PC-9 (cell line): ENCODE data around the gene CDH24. TPM values are rescaled to one million over a fixed set of nuclear protein-coding genes. Genes with fewer than 3 reads are reported as not detected.

Experiments
- BruUV-seq: library from RNA; stranded (reverse); fragments of 400-500 nt; replicated peaks from 2 replicates; lab custom pipeline; 2021; lab: Mats Ljungman, UMichigan
- CTCF ChIA-PET: fragments of 300-600 bp; sonication (Branson Sonifier 250); formaldehyde crosslinking; loops from one replicate; lab custom pipeline; 2022; ENCODE audit warnings: antibody characterized with exemption; lab: Charles Lee
- POLR2A ChIA-PET: fragments of 300-600 bp; sonication (Branson Sonifier 250); formaldehyde crosslinking; loops from one replicate; lab custom pipeline; 2022; ENCODE audit warnings: antibody characterized with exemption; ENCODE audit not compliant: unreplicated experiment; lab: Charles Lee
- DNase-seq, 2 experiments: peaks; one replicate each; pipeline versions ENCODE4 v3.0.0 to v3.0.0-alpha.2; 2015 to 2022; ENCODE audit warnings: mixed read lengths in 1 of 2
- H2AFZ ChIP-seq: fragments of 200-600 bp; sonication (generic); 2 replicates; pipeline ENCODE4 v1.8.1; 2017; ENCODE audit warnings: antibody characterized with exemption
- H3F3A ChIP-seq: fragments of 200-600 bp; sonication (generic); 2 replicates; pipeline ENCODE4 v1.8.1; 2017; ENCODE audit warnings: antibody characterized with exemption, mild to moderate bottlenecking, low read depth; ENCODE audit not compliant: insufficient read depth
- H3K27ac ChIP-seq: fragments of 200-600 bp; sonication (generic); 2 replicates; pipeline ENCODE4 v1.6.1; 2016; ENCODE audit warnings: mixed run types
- H3K27me3 ChIP-seq: fragments of 200-600 bp; sonication (generic); 2 replicates; pipeline ENCODE4 v1.6.1; 2016; ENCODE audit warnings: low read depth, mixed run types; ENCODE audit not compliant: insufficient read depth
- H3K36me3 ChIP-seq: fragments of 200-600 bp; sonication (generic); 2 replicates; pipeline ENCODE4 v1.6.1; 2016; ENCODE audit warnings: low read depth, mixed run types
- H3K4me1 ChIP-seq: fragments of 200-600 bp; sonication (generic); replicated peaks from 2 replicates; pipeline ENCODE4 v1.6.1; 2016; ENCODE audit warnings: mixed run types; ENCODE audit not compliant: insufficient read depth
- H3K4me2 ChIP-seq: fragments of 200-600 bp; sonication (generic); 2 replicates; pipeline ENCODE4 v1.6.1; 2017; ENCODE audit warnings: mixed run types
- H3K4me3 ChIP-seq: fragments of 200-600 bp; sonication (generic); 2 replicates; pipeline ENCODE4 v1.6.1; 2016; ENCODE audit warnings: mixed run types
- H3K79me2 ChIP-seq: fragments of 200-600 bp; sonication (generic); 2 replicates; pipeline ENCODE4 v1.6.1; 2017; ENCODE audit warnings: low read depth, mixed run types
- H3K9me2 ChIP-seq: fragments of 200-600 bp; sonication (generic); 2 replicates; pipeline ENCODE4 v1.8.1; 2017; ENCODE audit warnings: mild to moderate bottlenecking; ENCODE audit not compliant: insufficient read depth
- H3K9me3 ChIP-seq: fragments of 200-600 bp; sonication (generic); 2 replicates; pipeline ENCODE4 v1.8.1; 2016; ENCODE audit warnings: low read depth; ENCODE audit not compliant: insufficient read depth
- H4K20me1 ChIP-seq: fragments of 200-600 bp; sonication (generic); 2 replicates; pipeline ENCODE4 v1.8.1; 2017; ENCODE audit not compliant: insufficient read depth
- EZH2 ChIP-seq: fragments of 200-600 bp; sonication (generic); IDR thresholded peaks from 2 replicates; pipeline ENCODE4 v1.8.0; 2017; ENCODE audit warnings: antibody characterized with exemption, low read depth
- intact Hi-C: fragments of 100-400 bp; cut with micrococcal nuclease; formaldehyde crosslinking; loops from one replicate; pipeline ENCODE4 v1.10.0; 2022; ENCODE audit not compliant: unreplicated experiment
- total RNA-seq: library from RNA; stranded (reverse); gene quantifications from 2 replicates; pipeline ENCODE4 v1.2.3, GENCODE V29; 2021
- TF ChIP-seq, protein P1 (sequence below): fragments of 200-600 bp; sonication (generic); conservative IDR thresholded peaks from 2 replicates; pipeline ENCODE4 v1.6.1; 2017; ENCODE audit warnings: mixed run types, antibody characterized with exemption, mild to moderate bottlenecking, moderate library complexity

CDH24 gene
- total RNA-seq, 1 experiment from 2014 or later, result 16.4 TPM

DNA sequence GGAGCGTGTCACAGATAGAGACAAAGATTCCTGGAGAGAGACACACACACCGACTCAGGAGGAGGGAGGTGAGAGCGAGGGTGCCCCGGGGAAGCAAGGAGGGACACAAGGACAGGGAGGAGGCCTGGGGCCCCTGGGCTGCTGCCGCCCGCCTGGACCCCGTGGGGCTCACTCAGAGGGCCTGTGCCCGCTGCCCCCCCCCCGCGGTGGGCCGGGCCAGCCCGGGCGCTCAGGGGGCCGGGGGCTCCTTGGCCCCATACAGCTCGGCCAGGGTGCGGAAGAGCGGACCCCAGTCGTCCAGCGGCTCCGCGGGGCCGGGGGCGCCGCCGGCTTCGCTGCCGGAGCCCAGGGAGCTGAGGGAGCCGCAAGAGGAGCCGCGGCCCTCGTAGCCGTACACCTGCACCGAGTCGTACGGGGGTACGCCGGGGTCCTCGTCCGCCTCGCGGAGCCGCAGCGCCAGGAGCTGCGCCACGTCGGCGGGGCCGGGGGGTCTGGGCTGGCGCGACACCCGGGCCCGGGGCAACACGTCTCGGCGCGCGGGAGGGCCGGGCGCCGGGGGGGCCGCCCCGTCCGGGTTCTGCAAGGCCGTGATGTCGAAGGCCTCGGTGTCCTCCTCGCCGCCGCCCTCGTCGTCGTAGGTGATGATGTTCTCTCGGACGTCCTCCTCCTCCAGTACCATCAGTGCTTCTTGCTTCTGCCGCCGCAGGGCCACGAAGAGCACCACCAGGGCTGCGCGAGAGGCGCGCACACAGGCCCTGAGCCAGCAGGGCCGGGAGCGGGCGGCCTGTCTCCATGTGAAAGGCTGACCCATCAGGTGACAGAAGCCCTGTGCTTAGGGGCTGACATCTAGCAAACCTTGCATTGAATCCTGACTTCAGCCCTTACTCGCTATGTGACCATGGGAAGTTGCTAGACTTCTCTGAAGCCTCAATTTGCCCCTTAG is 9.3 kb downstream of the CDH24 start:
- no peaks in the 10 kb centered on the region for H3F3A ChIP-seq
- H3K27ac ChIP-seq, result no peak overlapping the region
- H3K9me2 ChIP-seq, result no peaks in the 10 kb centered on the region
- no peaks in the 10 kb centered on the region for H3K79me2 ChIP-seq
- no peak overlapping the region for H3K4me2 ChIP-seq
- POLR2A ChIA-PET, result no interaction called here
- H3K4me3 ChIP-seq, result no peak overlapping the region
- BruUV-seq, result no TSS peak
- H3K9me3 ChIP-seq, result no peaks in the 10 kb centered on the region
- no peaks in the 10 kb centered on the region for H3K36me3 ChIP-seq
- no peak for DNase-seq
- TF ChIP-seq, protein P1, sequence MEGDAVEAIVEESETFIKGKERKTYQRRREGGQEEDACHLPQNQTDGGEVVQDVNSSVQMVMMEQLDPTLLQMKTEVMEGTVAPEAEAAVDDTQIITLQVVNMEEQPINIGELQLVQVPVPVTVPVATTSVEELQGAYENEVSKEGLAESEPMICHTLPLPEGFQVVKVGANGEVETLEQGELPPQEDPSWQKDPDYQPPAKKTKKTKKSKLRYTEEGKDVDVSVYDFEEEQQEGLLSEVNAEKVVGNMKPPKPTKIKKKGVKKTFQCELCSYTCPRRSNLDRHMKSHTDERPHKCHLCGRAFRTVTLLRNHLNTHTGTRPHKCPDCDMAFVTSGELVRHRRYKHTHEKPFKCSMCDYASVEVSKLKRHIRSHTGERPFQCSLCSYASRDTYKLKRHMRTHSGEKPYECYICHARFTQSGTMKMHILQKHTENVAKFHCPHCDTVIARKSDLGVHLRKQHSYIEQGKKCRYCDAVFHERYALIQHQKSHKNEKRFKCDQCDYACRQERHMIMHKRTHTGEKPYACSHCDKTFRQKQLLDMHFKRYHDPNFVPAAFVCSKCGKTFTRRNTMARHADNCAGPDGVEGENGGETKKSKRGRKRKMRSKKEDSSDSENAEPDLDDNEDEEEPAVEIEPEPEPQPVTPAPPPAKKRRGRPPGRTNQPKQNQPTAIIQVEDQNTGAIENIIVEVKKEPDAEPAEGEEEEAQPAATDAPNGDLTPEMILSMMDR, result no peak
- no peak for TF ChIP-seq EZH2
- no peaks in the 10 kb centered on the region for H4K20me1 ChIP-seq
- no peak overlapping the region for H2AFZ ChIP-seq
- no peaks in the 10 kb centered on the region for H3K27me3 ChIP-seq
- CTCF ChIA-PET, result no interaction called here
- intact Hi-C loops, result no loop called here
- no peaks in the 10 kb centered on the region for H3K4me1 ChIP-seq

DNA sequence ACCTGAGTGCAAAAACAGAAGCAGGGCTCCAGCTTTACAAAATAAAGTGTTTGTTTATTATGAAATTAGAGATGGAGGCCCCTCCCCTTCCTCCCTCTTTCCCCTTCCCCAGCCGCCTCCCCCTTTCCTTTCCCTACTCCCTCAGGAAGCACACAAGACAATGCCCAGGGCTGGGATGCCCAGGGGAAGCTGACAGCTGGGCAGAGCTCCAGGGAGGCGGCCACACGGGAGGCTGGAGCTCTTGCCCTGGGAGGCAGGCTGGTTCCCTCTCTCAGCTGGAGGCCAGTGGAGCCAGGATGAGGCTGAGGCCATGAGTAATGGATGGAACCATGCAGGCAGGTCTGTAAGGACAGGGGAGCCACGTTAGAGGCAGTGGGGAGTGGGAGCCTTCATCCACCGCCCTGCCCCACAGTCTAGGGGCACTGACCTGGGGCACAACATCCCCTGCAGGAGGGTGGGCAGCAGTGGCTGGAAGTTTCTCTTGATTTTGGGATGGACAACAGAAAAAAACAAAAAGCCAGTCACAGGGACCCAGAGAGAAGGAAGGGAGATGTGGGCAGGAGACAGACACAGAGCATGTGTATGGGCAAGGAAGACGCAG is 10.2 kb downstream of the CDH24 start:
- H3K27ac ChIP-seq, result no peak overlapping the region
- no peaks in the 10 kb centered on the region for H3K27me3 ChIP-seq
- no peak for TF ChIP-seq EZH2
- TF ChIP-seq, protein P1, result no peak
- no peak for DNase-seq
- ChIA-PET CTCF (no interaction called here), POLR2A (interaction anchor here (0.6 kb wide), 1 partner anchor 224 kb away, joined by 5 read pairs; no protein-coding TSS in a partner anchor)
- BruUV-seq, result no TSS peak
- no peak overlapping the region for H2AFZ ChIP-seq
- no peaks in the 10 kb centered on the region for H3K36me3 ChIP-seq
- no peaks in the 10 kb centered on the region for H3F3A ChIP-seq
- no peak overlapping the region for H3K4me2 ChIP-seq
- intact Hi-C loops, result no loop called here
- H3K4me3 ChIP-seq, result no peak overlapping the region
- no peaks in the 10 kb centered on the region for H4K20me1 ChIP-seq
- no peaks in the 10 kb centered on the region for H3K9me3 ChIP-seq
- H3K4me1 ChIP-seq, result no peaks in the 10 kb centered on the region
- H3K9me2 ChIP-seq, result no peaks in the 10 kb centered on the region
- no peaks in the 10 kb centered on the region for H3K79me2 ChIP-seq

DNA sequence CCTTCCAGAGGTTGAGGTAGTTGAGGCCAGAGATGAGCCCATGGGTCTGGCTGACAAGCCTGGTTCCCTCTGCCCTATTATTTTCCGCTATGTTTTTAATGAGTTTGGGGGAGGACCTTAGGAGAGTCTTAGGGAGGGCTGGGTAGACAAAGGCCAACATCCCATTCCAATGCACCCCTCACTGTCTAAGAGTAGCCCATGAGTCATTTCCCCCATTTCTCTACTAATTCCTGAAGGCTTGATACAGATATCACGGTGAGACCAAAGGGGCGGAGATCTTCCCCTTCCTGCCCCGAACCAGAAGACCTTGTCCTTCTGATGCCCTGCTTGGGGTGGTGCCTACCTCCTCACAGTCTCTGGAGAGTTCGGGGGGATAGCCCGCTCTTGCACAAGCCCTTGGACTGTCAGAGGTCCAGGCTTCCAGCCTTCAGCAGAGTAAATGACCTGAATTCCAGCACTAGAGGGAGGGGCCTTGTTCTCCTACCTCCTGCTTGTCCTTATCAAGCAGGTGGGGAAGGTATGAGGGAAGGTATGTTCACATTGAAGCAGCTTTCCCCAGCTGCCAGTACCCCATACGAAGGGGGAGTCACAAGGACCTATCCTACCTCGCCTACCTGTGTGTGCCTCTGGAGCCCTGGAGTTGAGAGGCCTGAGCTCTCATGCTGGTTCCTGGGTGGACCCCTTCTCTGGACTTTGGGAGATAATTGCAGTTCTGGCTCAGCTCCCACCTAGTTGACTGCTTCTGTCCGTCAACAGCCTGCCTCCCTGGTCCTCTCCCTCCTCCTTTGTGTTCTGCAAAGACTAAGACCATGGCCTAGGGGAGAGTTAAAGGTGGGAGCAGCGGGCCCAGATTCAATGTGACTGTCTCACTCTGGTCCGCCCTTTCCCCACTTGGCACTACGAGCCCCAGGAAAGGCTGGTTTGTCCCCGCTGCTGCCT is 11.6 kb downstream of the CDH24 start:
- Histone ChIP-seq H2AFZ (no peak overlapping the region), H3K4me1 (no peaks in the 10 kb centered on the region), H4K20me1 (no peaks in the 10 kb centered on the region), H3K36me3 (no peaks in the 10 kb centered on the region), H3K4me3 (no peak overlapping the region), H3K27me3 (no peaks in the 10 kb centered on the region), H3K27ac (no peak overlapping the region), H3K79me2 (no peaks in the 10 kb centered on the region), H3K4me2 (no peak overlapping the region), H3K9me3 (no peaks in the 10 kb centered on the region), H3K9me2 (no peaks in the 10 kb centered on the region), H3F3A (no peaks in the 10 kb centered on the region)
- ChIA-PET CTCF (no interaction called here), POLR2A (no interaction called here)
- intact Hi-C loops, result no loop called here
- TF ChIP-seq, protein P1, result no peak
- no peak for TF ChIP-seq EZH2
- no TSS peak for BruUV-seq
- no peak for DNase-seq
